HEK293T (cell line): Measurements from ENCODE around the gene PCDH9.

Source experiments
- CTCF ChIA-PET: fragments of 350-600 bp; formaldehyde crosslinking; extraction: SDS; loops from one replicate; lab custom pipeline; 2021; ENCODE audit warnings: antibody characterized with exemption, inconsistent platforms; lab: Yijun Ruan, JAX
- POLR2A ChIA-PET: fragments of 350-600 bp; formaldehyde crosslinking; extraction: SDS; loops from one replicate; lab custom pipeline; 2020; ENCODE audit warnings: antibody characterized with exemption, inconsistent platforms; lab: Yijun Ruan, JAX
- DNase-seq: peaks from one replicate; pipeline ENCODE4 v3.0.0; 2012; ENCODE audit warnings: mixed read lengths; ENCODE audit errors: extremely low spot score
- ARNT ChIP-seq: fragments of 450-650 bp; IDR thresholded peaks from 2 replicates; pipeline ENCODE4 v1.6.1; 2017; ENCODE audit warnings: mild to moderate bottlenecking
- BHLHE40 ChIP-seq: fragments of 450-650 bp; IDR thresholded peaks from 2 replicates; pipeline ENCODE4 v1.6.1; 2016; ENCODE audit warnings: mild to moderate bottlenecking, moderate library complexity, borderline replicate concordance
- CTBP1 ChIP-seq: fragments of 450-650 bp; IDR thresholded peaks from 2 replicates; pipeline ENCODE4 v1.6.1; 2016; ENCODE audit warnings: borderline replicate concordance
- ELF4 ChIP-seq: fragments of 450-650 bp; IDR thresholded peaks from 2 replicates; pipeline ENCODE4 v1.6.1; 2017; ENCODE audit warnings: antibody characterized with exemption
- FOXA1 ChIP-seq: fragments of 450-650 bp; IDR thresholded peaks from 2 replicates; pipeline ENCODE4 v1.6.1; 2016; ENCODE audit warnings: mild to moderate bottlenecking
- FOXK2 ChIP-seq: fragments of 450-650 bp; IDR thresholded peaks from 2 replicates; pipeline ENCODE4 v1.6.1; 2016; ENCODE audit warnings: mild to moderate bottlenecking
- FOXM1 ChIP-seq: fragments of 450-650 bp; IDR thresholded peaks from 2 replicates; pipeline ENCODE4 v1.6.1; 2017; ENCODE audit warnings: mild to moderate bottlenecking, borderline replicate concordance
- HDGF ChIP-seq: fragments of 450-650 bp; IDR thresholded peaks from 2 replicates; pipeline ENCODE4 v1.6.1; 2017; ENCODE audit warnings: antibody characterized with exemption, borderline replicate concordance
- L3MBTL2 ChIP-seq: fragments of 450-650 bp; conservative IDR thresholded peaks from 2 replicates; pipeline ENCODE4 v1.6.1; 2016; ENCODE audit warnings: mild to moderate bottlenecking
- LEF1 ChIP-seq: fragments of 450-650 bp; IDR thresholded peaks from 2 replicates; pipeline ENCODE4 v1.6.1; 2017; ENCODE audit warnings: mild to moderate bottlenecking, borderline replicate concordance
- NFRKB ChIP-seq: fragments of 450-650 bp; IDR thresholded peaks from 2 replicates; pipeline ENCODE4 v1.6.1; 2016; ENCODE audit warnings: mild to moderate bottlenecking, moderate library complexity
- PKNOX1 ChIP-seq: fragments of 450-650 bp; IDR thresholded peaks from 2 replicates; pipeline ENCODE4 v1.6.1; 2016
- SP1 ChIP-seq: fragments of 450-650 bp; IDR thresholded peaks from 2 replicates; pipeline ENCODE4 v1.6.1; 2017
- SUZ12 ChIP-seq: fragments of 450-650 bp; IDR thresholded peaks from 2 replicates; pipeline ENCODE4 v1.6.1; 2016; ENCODE audit warnings: mild to moderate bottlenecking
- TARDBP ChIP-seq: fragments of 450-650 bp; IDR thresholded peaks from 2 replicates; pipeline ENCODE4 v1.6.1; 2016
- ZNF384 ChIP-seq: fragments of 450-650 bp; IDR thresholded peaks from 2 replicates; pipeline ENCODE4 v1.6.1; 2016

The PCDH9 gene

GRCh38 chr13:66972659-66973058 is 257.5 kb downstream of the PCDH9 start:
- TF ChIP-seq TARDBP = no peak
- no peak for TF ChIP-seq PKNOX1
- no peak for TF ChIP-seq NFRKB
- no peak for TF ChIP-seq FOXM1
- TF ChIP-seq HDGF = no peak
- TF ChIP-seq ZNF384 = no peak
- TF ChIP-seq CTBP1 = no peak
- TF ChIP-seq FOXA1 = no peak
- no peak for TF ChIP-seq ELF4
- TF ChIP-seq ARNT = no peak
- no peak for TF ChIP-seq L3MBTL2
- no peak for TF ChIP-seq BHLHE40
- no peak for TF ChIP-seq FOXK2
- no peak for TF ChIP-seq SP1
- TF ChIP-seq LEF1 = no peak
- TF ChIP-seq SUZ12 = no peak
- ChIA-PET CTCF (no interaction called here), POLR2A (no interaction called here)
- DNase-seq = no peak

- POLR2A ChIA-PET = no interaction called here
- DNase-seq = no peak
- CTCF ChIA-PET = no interaction called here
- TF ChIP-seq SUZ12 = no peak
- no peak for TF ChIP-seq LEF1
- no peak for TF ChIP-seq FOXK2
- TF ChIP-seq L3MBTL2 = no peak
- TF ChIP-seq ARNT = no peak
- no peak for TF ChIP-seq ZNF384
- TF ChIP-seq BHLHE40 = no peak
- TF ChIP-seq ELF4 = no peak
- TF ChIP-seq SP1 = no peak
- TF ChIP-seq TARDBP = no peak
- no peak for TF ChIP-seq HDGF
- TF ChIP-seq FOXA1 = no peak
- no peak for TF ChIP-seq PKNOX1
Observed at GRCh38 chr13:66971004-66971403, 259.1 kb downstream of the PCDH9 start.

- POLR2A ChIA-PET = no interaction called here
- TF ChIP-seq CTBP1 = no peak
- no peak for DNase-seq
- CTCF ChIA-PET = interaction anchor here (1.6 kb wide), 1 partner anchor 15 kb away, joined by 4 read pairs; no protein-coding TSS in a partner anchor
Observed at GRCh38 chr13:66969291-66969690, 260.8 kb downstream of the PCDH9 start.

DNA sequence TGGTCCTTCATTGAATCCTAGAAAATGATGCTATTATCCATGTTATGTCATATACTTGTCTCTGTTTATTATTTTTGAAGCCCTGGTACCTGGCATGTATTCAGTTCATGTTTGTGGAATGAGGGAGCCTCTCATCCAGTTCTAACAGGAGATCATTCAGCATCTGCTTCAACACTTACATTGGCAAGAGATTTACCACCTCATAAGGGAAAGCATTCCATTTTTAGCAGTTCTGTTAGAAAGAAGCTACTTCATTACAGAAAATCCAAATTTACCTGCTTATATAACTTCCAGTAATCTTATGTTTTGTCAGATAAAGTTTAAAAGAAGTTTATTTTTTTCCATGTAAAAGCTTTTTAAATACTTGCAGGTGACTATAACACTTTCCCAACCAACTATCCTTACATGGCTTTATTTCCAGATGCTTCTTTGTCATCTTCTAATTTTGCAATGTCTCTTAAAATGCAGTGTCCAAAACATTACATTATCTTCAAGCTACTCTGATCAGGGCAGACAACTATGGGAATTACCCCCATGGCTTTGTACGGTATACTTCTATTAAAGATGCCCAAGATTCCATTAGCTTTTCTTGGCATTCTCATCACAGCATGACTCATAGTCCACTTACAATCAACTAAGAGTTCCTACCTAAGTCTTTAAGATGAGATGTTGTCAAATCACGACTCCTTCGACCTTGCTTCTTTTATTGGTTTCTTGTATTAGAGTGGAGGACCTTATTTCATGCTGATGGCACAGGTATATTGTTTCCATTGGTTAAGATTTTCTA is 262.1 kb downstream of the PCDH9 start:
- no peak for DNase-seq
- POLR2A ChIA-PET = no interaction called here
- CTCF ChIA-PET = interaction anchor here (0.6 to 1.6 kb wide), 3 partner anchors 14 to 264 kb away, joined by 3 to 4 read pairs (median 3); no protein-coding TSS in a partner anchor
- no peak for TF ChIP-seq SP1
- no peak for TF ChIP-seq FOXM1
- no peak for TF ChIP-seq TARDBP
- TF ChIP-seq ELF4 = no peak
- no peak for TF ChIP-seq ARNT
- TF ChIP-seq L3MBTL2 = no peak
- no peak for TF ChIP-seq FOXK2
- TF ChIP-seq LEF1 = no peak
- TF ChIP-seq HDGF = no peak
- no peak for TF ChIP-seq FOXA1
- no peak for TF ChIP-seq NFRKB
- no peak for TF ChIP-seq BHLHE40
- no peak for TF ChIP-seq PKNOX1
- no peak for TF ChIP-seq ZNF384
- TF ChIP-seq CTBP1 = no peak
- no peak for TF ChIP-seq SUZ12

GRCh38 chr13:66965181-66965580 is 265.0 kb downstream of the PCDH9 start:
- CTCF ChIA-PET = interaction anchor here (0.9 to 1.4 kb wide), 3 partner anchors 9 to 29 kb away, joined by 3 read pairs; no protein-coding TSS in a partner anchor
- no peak for TF ChIP-seq SUZ12
- no peak for TF ChIP-seq ELF4
- no peak for DNase-seq
- POLR2A ChIA-PET = no interaction called here

DNA sequence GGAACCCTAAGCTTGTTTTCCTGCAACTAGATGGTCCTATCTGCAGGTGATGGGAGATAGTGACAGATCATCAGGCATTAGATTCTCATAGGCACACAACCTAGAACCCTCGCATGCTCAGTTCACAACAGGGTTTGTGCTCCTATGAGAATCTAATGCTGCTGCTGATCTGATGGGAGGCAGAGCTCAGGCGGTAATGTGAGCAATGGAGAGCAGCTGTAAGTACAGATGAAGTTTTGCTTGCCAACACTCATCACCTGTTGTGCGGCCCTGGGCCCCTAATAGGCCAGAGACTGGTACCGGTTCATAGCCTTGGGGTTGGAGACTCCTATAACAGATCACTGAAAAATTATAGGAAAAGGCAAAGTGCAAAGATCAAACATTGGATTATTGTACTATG is 267.2 kb downstream of the PCDH9 start:
- ChIA-PET POLR2A (no interaction called here), CTCF (no interaction called here)
- no peak for DNase-seq
- TF ChIP-seq L3MBTL2 = no peak
- TF ChIP-seq NFRKB = no peak
- no peak for TF ChIP-seq LEF1
- no peak for TF ChIP-seq CTBP1
- TF ChIP-seq ZNF384 = no peak
- TF ChIP-seq TARDBP = no peak
- no peak for TF ChIP-seq HDGF
- TF ChIP-seq FOXA1 = no peak
- no peak for TF ChIP-seq ELF4
- TF ChIP-seq FOXK2 = no peak
- TF ChIP-seq SUZ12 = no peak
- no peak for TF ChIP-seq PKNOX1
- TF ChIP-seq BHLHE40 = no peak
